ENCODE results near the gene UBXN10. TPM values are rescaled to one million over a fixed set of nuclear protein-coding genes. Genes with fewer than 3 reads are reported as not detected.

The UBXN10 gene
- total RNA-seq, 1 experiment from 2014 or later = 0.33 TPM

- Mint-ChIP-seq H3K27me3 (ENCODE audit: unreplicated experiment) (peaks cover 56% of the 10 kb centered on the region), H3K4me1 (ENCODE audit: low read depth, unreplicated experiment) (no peaks in the 10 kb centered on the region), H3K4me3 (ENCODE audit: low read depth, unreplicated experiment) (no peak overlapping the region), H3K36me3 (ENCODE audit: insufficient read depth, unreplicated experiment) (peaks cover 4% of the 10 kb centered on the region), H3K9me3 (ENCODE audit: low read depth, unreplicated experiment) (peaks cover 3% of the 10 kb centered on the region), H3K27ac (ENCODE audit: unreplicated experiment) (no peak overlapping the region)
- DNase-seq = no peak
- BruUV-seq (replicated peaks) = no TSS peak
- TF ChIP-seq CTCF (IDR thresholded peaks at IDR 0.05; ENCODE audit: unreplicated experiment) = no peak
- CTCF ChIA-PET = no interaction called here
- intact Hi-C loops (cut with micrococcal nuclease; ENCODE audit: unreplicated experiment) = no loop called here
These were observed 3.5 kb upstream of the UBXN10 start for GRCh38 chr1:20182415-20182814.

GRCh38 chr1:20183035-20183434, 2.9 kb upstream of the UBXN10 start:
- no peak for TF ChIP-seq CTCF (IDR thresholded peaks at IDR 0.05; ENCODE audit: unreplicated experiment)
- H3K36me3 Mint-ChIP-seq (ENCODE audit: insufficient read depth, unreplicated experiment) = peaks cover 4% of the 10 kb centered on the region
- DNase-seq = no peak
- no peak overlapping the region for H3K4me3 Mint-ChIP-seq (ENCODE audit: low read depth, unreplicated experiment)
- peaks cover 62% of the 10 kb centered on the region for H3K27me3 Mint-ChIP-seq (ENCODE audit: unreplicated experiment)
- no peaks in the 10 kb centered on the region for H3K4me1 Mint-ChIP-seq (ENCODE audit: low read depth, unreplicated experiment)
- CTCF ChIA-PET = no interaction called here
- intact Hi-C loops (cut with micrococcal nuclease; ENCODE audit: unreplicated experiment) = no loop called here
- no TSS peak for BruUV-seq (replicated peaks)
- peaks cover 3% of the 10 kb centered on the region for H3K9me3 Mint-ChIP-seq (ENCODE audit: low read depth, unreplicated experiment)
- no peak overlapping the region for H3K27ac Mint-ChIP-seq (ENCODE audit: unreplicated experiment)

- Mint-ChIP-seq H3K27me3 (ENCODE audit: unreplicated experiment) (peaks cover 67% of the 10 kb centered on the region), H3K36me3 (ENCODE audit: insufficient read depth, unreplicated experiment) (peaks cover 4% of the 10 kb centered on the region), H3K9me3 (ENCODE audit: low read depth, unreplicated experiment) (peaks cover 3% of the 10 kb centered on the region), H3K27ac (ENCODE audit: unreplicated experiment) (no peak overlapping the region), H3K4me3 (ENCODE audit: low read depth, unreplicated experiment) (no peak overlapping the region), H3K4me1 (ENCODE audit: low read depth, unreplicated experiment) (no peaks in the 10 kb centered on the region)
- DNase-seq = no peak
- no peak for TF ChIP-seq CTCF (IDR thresholded peaks at IDR 0.05; ENCODE audit: unreplicated experiment)
- no TSS peak for BruUV-seq (replicated peaks)
- intact Hi-C loops (cut with micrococcal nuclease; ENCODE audit: unreplicated experiment) = no loop called here
- CTCF ChIA-PET = no interaction called here
These were observed 2.2 kb upstream of the UBXN10 start for GRCh38 chr1:20183616-20184271.

DNA sequence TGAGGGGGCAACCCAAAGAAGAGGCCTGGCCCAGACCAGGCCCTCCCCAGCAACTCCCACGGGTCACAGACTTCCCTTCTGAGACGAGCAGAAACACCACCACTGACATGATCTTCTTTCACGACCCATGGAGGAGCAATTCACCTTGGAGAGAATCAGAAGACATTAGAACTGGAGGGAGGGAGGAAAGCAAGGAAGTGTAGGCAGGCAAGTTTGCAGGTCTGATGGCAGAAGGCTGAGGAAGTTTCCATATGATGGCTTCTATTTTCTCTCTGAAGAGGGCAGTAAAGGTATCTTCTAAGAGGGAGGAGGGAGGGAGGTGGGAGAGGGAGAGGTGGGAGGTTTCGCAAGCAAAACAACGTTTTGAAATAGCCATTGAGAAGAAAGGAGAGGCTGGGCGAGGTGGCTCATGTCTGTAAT, 1.4 kb upstream of the UBXN10 start:
- BruUV-seq (replicated peaks) = no TSS peak
- TF ChIP-seq CTCF (IDR thresholded peaks at IDR 0.05; ENCODE audit: unreplicated experiment) = no peak
- H3K27ac Mint-ChIP-seq (ENCODE audit: unreplicated experiment) = no peak overlapping the region
- H3K4me3 Mint-ChIP-seq (ENCODE audit: low read depth, unreplicated experiment) = no peak overlapping the region
- no peaks in the 10 kb centered on the region for H3K4me1 Mint-ChIP-seq (ENCODE audit: low read depth, unreplicated experiment)
- H3K36me3 Mint-ChIP-seq (ENCODE audit: insufficient read depth, unreplicated experiment) = peaks cover 4% of the 10 kb centered on the region
- intact Hi-C loops (cut with micrococcal nuclease; ENCODE audit: unreplicated experiment) = no loop called here
- peaks cover 67% of the 10 kb centered on the region for H3K27me3 Mint-ChIP-seq (ENCODE audit: unreplicated experiment)
- CTCF ChIA-PET = no interaction called here
- no peak for DNase-seq
- H3K9me3 Mint-ChIP-seq (ENCODE audit: low read depth, unreplicated experiment) = peaks cover 3% of the 10 kb centered on the region
